HepG2 (cell line): ENCODE results near the gene MSMB. TPM values are rescaled to one million over a fixed set of nuclear protein-coding genes. Genes with fewer than 3 reads are reported as not detected.

Experiments used
- ATAC-seq: fragments of 200-7000 bp; cut with Tn5 transposase; 3 replicates; pipeline ENCODE4 v1.9.1; 2020; ENCODE audit warnings: mild to moderate bottlenecking, moderate library complexity
- BruUV-seq: library from RNA; stranded (reverse); fragments of 400-500 nt; replicated peaks from 2 replicates; lab custom pipeline; 2021; lab: Mats Ljungman, UMichigan
- CTCF ChIA-PET: fragments of 300-600 bp; formaldehyde crosslinking; extraction: SDS; loops from one replicate; lab custom pipeline; 2021; ENCODE audit warnings: low total read pairs, inconsistent platforms, low intra/inter-chr PET ratio; lab: Yijun Ruan, JAX
- POLR2A ChIA-PET: fragments of 350-600 bp; sonication (Branson Sonifier 250); formaldehyde crosslinking; loops from one replicate; lab custom pipeline; 2020; ENCODE audit warnings: antibody characterized with exemption, inconsistent platforms; lab: Yijun Ruan, JAX
- DNase-seq: peaks from one replicate; pipeline ENCODE4 v3.0.0-alpha.2; 2015; ENCODE audit warnings: low spot score
- FAIRE-seq: peaks from 3 replicates; lab custom pipeline; 2011; peaks lifted over from hg19 to GRCh38; lab: Jason Lieb, UNC
- H2AFZ ChIP-seq: one replicate; pipeline ENCODE4 v1.6.1; 2011; ENCODE audit warnings: low read length, inconsistent platforms
- H3K27ac ChIP-seq: fragments of 300-600 bp; 3 replicates; pipeline ENCODE4 v1.8.0; 2011; ENCODE audit warnings: mixed run types, mild to moderate bottlenecking, mixed read lengths, low read length, inconsistent platforms; ENCODE audit not compliant: insufficient read depth; ENCODE audit errors: extremely low read length
- H3K27me3 ChIP-seq, 2 experiments: fragments of 200-600 bp in 1 of 2; 2 replicates in 1 of 2; 3 replicates in 1 of 2; pipeline versions ENCODE4 v1.6.0 to v1.8.0; 2011; ENCODE audit warnings: low read length in 2 of 2, mild to moderate bottlenecking in 2 of 2, moderate library complexity in 2 of 2, inconsistent platforms in 1 of 2; ENCODE audit not compliant: insufficient read depth in 2 of 2, control insufficient read depth in 1 of 2
- H3K36me3 ChIP-seq, 2 experiments: fragments of 200-600 bp in 1 of 2; replicated peaks in 1 of 2; 2 replicates in 1 of 2; 3 replicates in 1 of 2; pipeline versions ENCODE4 v1.5.1 to v1.8.0; 2011; ENCODE audit warnings: low read length in 2 of 2, inconsistent platforms in 1 of 2; ENCODE audit not compliant: insufficient read depth in 2 of 2, control insufficient read depth in 1 of 2
- H3K4me1 ChIP-seq: 2 replicates; pipeline ENCODE4 v1.5.1; 2012; ENCODE audit warnings: low read length, inconsistent platforms; ENCODE audit not compliant: insufficient read depth
- H3K4me2 ChIP-seq: 2 replicates; pipeline ENCODE4 v1.6.0; 2011; ENCODE audit warnings: low read depth, low read length, inconsistent platforms
- H3K4me3 ChIP-seq, 3 experiments: fragments of 200-600 bp in 1 of 3; sonication (generic), shearing (Covaris generic) in 1 of 3; replicated peaks in 1 of 3; 2 replicates each; pipeline ENCODE4 v1.5.1; 2011 to 2016; ENCODE audit warnings: low read length in 3 of 3, inconsistent platforms in 2 of 3, low read depth in 2 of 3, mild to moderate bottlenecking in 2 of 3, control low read depth in 1 of 3, mixed read lengths in 1 of 3; ENCODE audit not compliant: insufficient read depth in 1 of 3
- H3K79me2 ChIP-seq: one replicate; pipeline ENCODE4 v1.6.1; 2011; ENCODE audit warnings: low read length, inconsistent platforms; ENCODE audit not compliant: insufficient read depth
- H3K9ac ChIP-seq: 2 replicates; pipeline ENCODE4 v1.6.0; 2011; ENCODE audit warnings: mild to moderate bottlenecking, low read depth, low read length, inconsistent platforms; ENCODE audit not compliant: insufficient read depth
- H3K9me3 ChIP-seq: 2 replicates; pipeline ENCODE4 v1.5.1; 2012; ENCODE audit warnings: mild to moderate bottlenecking, low read length
- H4K20me1 ChIP-seq: 2 replicates; pipeline ENCODE4 v1.6.0; 2011; ENCODE audit warnings: inconsistent platforms, mild to moderate bottlenecking, low read length, moderate library complexity; ENCODE audit not compliant: insufficient read depth
- BCL6 ChIP-seq: IDR thresholded peaks from 2 replicates; pipeline ENCODE4 v1.6.1; 2016; ENCODE audit warnings: missing genetic modification reagents, missing compliant biosample characterization
- SSRP1 ChIP-seq: IDR thresholded peaks from 2 replicates; pipeline ENCODE4 v1.6.1; 2016; ENCODE audit warnings: control low read depth
- ZFX ChIP-seq: sonication (generic); formaldehyde crosslinking; IDR thresholded peaks from 2 replicates; pipeline ENCODE4 v1.4.0; 2020; ENCODE audit warnings: mild to moderate bottlenecking, low read depth, missing genetic modification reagents, moderate library complexity
- ZNF10 ChIP-seq: sonication (generic); formaldehyde crosslinking; IDR thresholded peaks from 2 replicates; pipeline ENCODE4 v1.4.0; 2020; ENCODE audit warnings: mild to moderate bottlenecking, low read depth, missing genetic modification reagents, borderline replicate concordance
- ZNF589 ChIP-seq: sonication (generic); formaldehyde crosslinking; conservative IDR thresholded peaks from 2 replicates; pipeline ENCODE4 v1.8.0; 2022; ENCODE audit warnings: mild to moderate bottlenecking, moderate library complexity, missing genetic modification reagents
- ZNF670 ChIP-seq: sonication (generic); formaldehyde crosslinking; IDR thresholded peaks from 2 replicates; pipeline ENCODE4 v1.8.0; 2022; ENCODE audit warnings: mild to moderate bottlenecking, missing genetic modification reagents, borderline replicate concordance
- ZSCAN29 ChIP-seq: sonication (generic); formaldehyde crosslinking; conservative IDR thresholded peaks from 2 replicates; pipeline ENCODE4 v1.4.0; 2020; ENCODE audit warnings: mild to moderate bottlenecking, missing genetic modification reagents
- WGBS: methylation state at CpG from one replicate; pipeline ENCODE4 v1.1.6; 2017; ENCODE audit warnings: low lambda C conversion rate; 5-methylcytosine and 5-hydroxymethylcytosine counted together
- in situ Hi-C: cut with HindIII; loops from 2 replicates; pipeline ENCODE4 v1.10.0; 2017; ENCODE audit warnings: low pct_unique_long_range_greater_than_20kb; ENCODE audit not compliant: extremely low pct_ligation_motif_present
- intact Hi-C: fragments of 100-400 bp; cut with micrococcal nuclease; formaldehyde crosslinking; loops from one replicate; pipeline ENCODE4 v1.10.0; 2022; ENCODE audit not compliant: unreplicated experiment
- polyA plus RNA-seq, 8 experiments: library from polyadenylated mRNA; depleted of rRNA in 3 of 8; stranded (reverse) in 7 of 8; unstranded in 1 of 8; fragments of >200 nt; fragmentation: Illumina TruSeq in 4 of 8; extraction: Trizol in 4 of 8; gene quantifications; 2 replicates each; pipeline versions ENCODE4 v1.2.1 to v1.2.3, GENCODE V29; 2011 to 2016; ENCODE audit warnings: low read depth in 4 of 8, missing spikeins in 1 of 8, mixed read lengths in 1 of 8; ENCODE audit not compliant: insufficient read depth in 1 of 8
- total RNA-seq, 5 experiments: library from RNA; depleted of rRNA; stranded (reverse); fragments of >200 nt; fragmentation: Illumina TruSeq; extraction: Trizol; gene quantifications; 2 replicates each; pipeline ENCODE4 v1.2.3, GENCODE V29; 2016; ENCODE audit warnings: low read depth in 1 of 5
- TF ChIP-seq, protein P1 (sequence below): sonication (generic); formaldehyde crosslinking; IDR thresholded peaks from 2 replicates; pipeline ENCODE4 v1.4.0; 2020; ENCODE audit warnings: missing genetic modification reagents, borderline replicate concordance
- TF ChIP-seq, protein P2 (sequence below): sonication (generic); formaldehyde crosslinking; IDR thresholded peaks from 2 replicates; pipeline ENCODE4 v1.9.0; 2021; ENCODE audit warnings: missing genetic modification reagents, borderline replicate concordance

MSMB gene
- total and polyA plus RNA-seq, 2 of the 13 experiments (the other 11 are each of a cell fraction or from before 2014, with no cell fraction given) = 0.84 TPM; not detected in 1

DNA sequence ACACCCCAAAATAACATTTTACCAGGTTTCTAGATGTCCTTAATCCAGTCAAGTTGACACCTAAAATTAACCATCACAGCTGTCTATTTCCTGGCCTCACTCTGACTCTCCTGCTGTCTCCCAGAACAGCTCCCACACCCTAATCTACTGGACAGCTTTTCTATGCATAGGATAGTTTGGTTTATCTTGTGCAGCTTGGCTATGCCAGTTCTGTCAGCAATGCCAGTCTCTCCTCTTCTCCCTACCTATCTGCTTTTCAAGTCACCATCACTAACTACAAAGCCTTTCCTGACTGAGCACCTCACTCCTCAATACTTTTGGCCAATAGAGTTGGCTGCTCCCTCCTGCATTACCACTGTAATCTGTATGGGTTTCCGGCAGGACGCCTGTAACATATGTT is 20.7 kb downstream of the MSMB start:
- H3K9ac ChIP-seq = peak overlapping the region; percentile 42; the same call in 1 of the 2 replicates
- CTCF ChIA-PET = no interaction called here
- intact Hi-C loops = loop anchor here (10.0 kb wide), 1 partner anchor 199 kb away; no protein-coding TSS in a partner anchor
- ATAC-seq (no peak), DNase-seq (no peak), FAIRE-seq (no peak)
- no peak overlapping the region for H2AFZ ChIP-seq
- peak overlapping the region; percentile 48 for H3K27ac ChIP-seq
- WGBS = 86% methylated on average over 2 of the region's 2 CpGs
- peaks cover 96% of the 10 kb centered on the region for H3K79me2 ChIP-seq
- H3K4me1 ChIP-seq = peaks cover 50% of the 10 kb centered on the region
- peaks cover 0 to 6% of the 10 kb centered on the region in 2 experiments; a peak in 2 of 5 replicates for H3K36me3 ChIP-seq
- no peaks in the 10 kb centered on the region for H3K9me3 ChIP-seq
- H3K4me3 ChIP-seq = peak overlapping the region; percentile 12 to 31 (median 29); a peak in 4 of 6 replicates
- peaks cover 77% of the 10 kb centered on the region for H4K20me1 ChIP-seq
- POLR2A ChIA-PET = interaction anchor here (1.2 to 8.7 kb wide), 2 partner anchors 20 to 43 kb away, joined by 3 to 147 read pairs; no protein-coding TSS in a partner anchor
- BruUV-seq = no TSS peak
- in situ Hi-C loops = no loop called here
- peak overlapping the region; percentile 93 for H3K4me2 ChIP-seq
- no peaks in the 10 kb centered on the region; a peak in 1 of 5 replicates for H3K27me3 ChIP-seq
- TF ChIP-seq ZNF10 (CRISPR knock-in tag) (no peak), SSRP1 (peak; percentile 54; the same call in 1 of the 2 replicates), ZNF589 (CRISPR knock-in tag) (no peak)
- TF ChIP-seq, protein P1, sequence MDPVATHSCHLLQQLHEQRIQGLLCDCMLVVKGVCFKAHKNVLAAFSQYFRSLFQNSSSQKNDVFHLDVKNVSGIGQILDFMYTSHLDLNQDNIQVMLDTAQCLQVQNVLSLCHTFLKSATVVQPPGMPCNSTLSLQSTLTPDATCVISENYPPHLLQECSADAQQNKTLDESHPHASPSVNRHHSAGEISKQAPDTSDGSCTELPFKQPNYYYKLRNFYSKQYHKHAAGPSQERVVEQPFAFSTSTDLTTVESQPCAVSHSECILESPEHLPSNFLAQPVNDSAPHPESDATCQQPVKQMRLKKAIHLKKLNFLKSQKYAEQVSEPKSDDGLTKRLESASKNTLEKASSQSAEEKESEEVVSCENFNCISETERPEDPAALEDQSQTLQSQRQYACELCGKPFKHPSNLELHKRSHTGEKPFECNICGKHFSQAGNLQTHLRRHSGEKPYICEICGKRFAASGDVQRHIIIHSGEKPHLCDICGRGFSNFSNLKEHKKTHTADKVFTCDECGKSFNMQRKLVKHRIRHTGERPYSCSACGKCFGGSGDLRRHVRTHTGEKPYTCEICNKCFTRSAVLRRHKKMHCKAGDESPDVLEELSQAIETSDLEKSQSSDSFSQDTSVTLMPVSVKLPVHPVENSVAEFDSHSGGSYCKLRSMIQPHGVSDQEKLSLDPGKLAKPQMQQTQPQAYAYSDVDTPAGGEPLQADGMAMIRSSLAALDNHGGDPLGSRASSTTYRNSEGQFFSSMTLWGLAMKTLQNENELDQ (CRISPR knock-in tag) = no peak

DNA sequence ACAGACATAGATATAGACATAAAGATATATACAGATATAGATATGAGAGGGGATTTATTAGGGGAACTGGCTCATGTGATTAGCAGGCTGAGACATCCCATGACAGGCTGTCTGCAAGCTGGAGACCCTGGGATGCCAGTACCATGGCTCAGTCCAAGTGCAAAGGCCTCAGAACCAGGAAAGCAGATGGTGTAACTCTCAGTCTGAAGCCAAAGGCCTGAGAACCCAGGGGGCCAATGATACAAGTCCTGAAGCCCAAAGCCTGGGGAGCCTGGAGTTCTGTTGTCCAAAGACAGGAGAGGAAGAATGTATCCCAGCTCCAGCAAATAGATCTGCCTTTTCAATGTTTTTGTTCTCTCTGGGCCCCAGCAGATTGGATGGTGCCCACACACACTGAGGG is 21.1 kb downstream of the MSMB start:
- Histone ChIP-seq H3K27ac (peak overlapping the region; percentile 48), H4K20me1 (peaks cover 82% of the 10 kb centered on the region), H3K4me2 (peak overlapping the region; percentile 93), H3K4me1 (peaks cover 54% of the 10 kb centered on the region), H3K27me3 (no peaks in the 10 kb centered on the region; a peak in 1 of 5 replicates), H3K36me3 (peaks cover 0 to 6% of the 10 kb centered on the region in 2 experiments; a peak in 2 of 5 replicates), H3K9ac (peak overlapping the region; percentile 42; the same call in 1 of the 2 replicates), H3K4me3 (peak overlapping the region; percentile 12 to 31 (median 29); a peak in 4 of 6 replicates), H3K9me3 (no peaks in the 10 kb centered on the region), H2AFZ (no peak overlapping the region), H3K79me2 (peaks cover 96% of the 10 kb centered on the region)
- in situ Hi-C loops = no loop called here
- CTCF ChIA-PET = no interaction called here
- no peak for ATAC-seq
- no peak for DNase-seq
- TF ChIP-seq ZFX (CRISPR knock-in tag) (peak; percentile 58), BCL6 (CRISPR knock-in tag) (no peak), ZSCAN29 (CRISPR knock-in tag) (no peak), ZNF670 (CRISPR knock-in tag) (0 out of 2 replicates have a peak, but pooled peaks have one; percentile 50)
- TF ChIP-seq, protein P2, sequence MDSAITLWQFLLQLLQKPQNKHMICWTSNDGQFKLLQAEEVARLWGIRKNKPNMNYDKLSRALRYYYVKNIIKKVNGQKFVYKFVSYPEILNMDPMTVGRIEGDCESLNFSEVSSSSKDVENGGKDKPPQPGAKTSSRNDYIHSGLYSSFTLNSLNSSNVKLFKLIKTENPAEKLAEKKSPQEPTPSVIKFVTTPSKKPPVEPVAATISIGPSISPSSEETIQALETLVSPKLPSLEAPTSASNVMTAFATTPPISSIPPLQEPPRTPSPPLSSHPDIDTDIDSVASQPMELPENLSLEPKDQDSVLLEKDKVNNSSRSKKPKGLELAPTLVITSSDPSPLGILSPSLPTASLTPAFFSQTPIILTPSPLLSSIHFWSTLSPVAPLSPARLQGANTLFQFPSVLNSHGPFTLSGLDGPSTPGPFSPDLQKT = no peak
- no TSS peak for BruUV-seq
- intact Hi-C loops = loop anchor here (10.0 kb wide), 1 partner anchor 200 kb away; no protein-coding TSS in a partner anchor
- POLR2A ChIA-PET = interaction anchor here (0.8 to 8.7 kb wide), 4 partner anchors 7 to 42 kb away, joined by 3 to 147 read pairs (median 28); no protein-coding TSS in a partner anchor
- no peak for FAIRE-seq
